Suprapubic skin (tissue), 4 donors: Measurements from ENCODE around the gene ING3. TPM values are rescaled to one million over a fixed set of nuclear protein-coding genes. Genes with fewer than 3 reads are reported as not detected.
A peak's percentile ranks its signal among the peaks of the same experiment; 100 is the strongest.

Experiments used
- DNase-seq, 2 donors: peaks; one replicate each; pipeline ENCODE4 v3.0.0-alpha.2; 2019; ENCODE audit warnings: low spot score in 2 of 2
- H3K27ac ChIP-seq: fragments of 200-600 bp; sonication (generic); one replicate; pipeline ENCODE4 v1.5.1; 2019
- H3K27me3 ChIP-seq: fragments of 200-600 bp; sonication (generic); one replicate; pipeline ENCODE4 v1.5.1; 2019
- H3K36me3 ChIP-seq: fragments of 200-600 bp; sonication (generic); one replicate; pipeline ENCODE4 v1.5.1; 2019
- H3K4me1 ChIP-seq: fragments of 200-600 bp; sonication (generic); one replicate; pipeline ENCODE4 v1.5.1; 2019
- H3K4me3 ChIP-seq: fragments of 200-600 bp; sonication (generic); one replicate; pipeline ENCODE4 v1.5.1; 2019; ENCODE audit warnings: mild to moderate bottlenecking
- H3K9me3 ChIP-seq: fragments of 200-600 bp; sonication (generic); one replicate; pipeline ENCODE4 v1.5.1; 2019
- CTCF ChIP-seq, 2 donors: fragments of 200-600 bp in 1 of 2; fragments of 450-650 bp in 1 of 2; sonication (generic) in 1 of 2; IDR thresholded peaks; one replicate each; pipeline ENCODE4 v1.5.1; 2016 to 2019; ENCODE audit warnings: antibody characterized with exemption in 2 of 2, mild to moderate bottlenecking in 1 of 2, moderate library complexity in 1 of 2
- EP300 ChIP-seq: sonication (generic); formaldehyde crosslinking; IDR thresholded peaks from one replicate; pipeline ENCODE4 v1.6.1; 2017; ENCODE audit warnings: antibody characterized with exemption
- POLR2A ChIP-seq, 2 donors: fragments of 450-650 bp; IDR thresholded peaks; one replicate each; pipeline ENCODE4 v1.6.1; 2017; ENCODE audit warnings: antibody characterized with exemption in 2 of 2, mild to moderate bottlenecking in 2 of 2, moderate library complexity in 2 of 2
- POLR2AphosphoS5 ChIP-seq, 3 donors: sonication (generic); formaldehyde crosslinking; IDR thresholded peaks; one replicate each; pipeline ENCODE4 v1.6.1; 2017; ENCODE audit warnings: antibody characterized with exemption in 3 of 3
- WGBS: methylation state at CpG from one replicate; pipeline ENCODE4 v1.1.5; 2018; 5-methylcytosine and 5-hydroxymethylcytosine counted together
- total RNA-seq, 4 donors: library from RNA; depleted of rRNA; stranded (reverse); fragments of >200 nt; gene quantifications; one replicate each; pipeline ENCODE4 v1.1.0, GENCODE V29; 2016

ING3 gene
- 10 to 100 TPM; 12.6 to 17.8 (median 16.2) TPM for total RNA-seq

- Histone ChIP-seq H3K4me3 (peak within 1 kb of the TSS; percentile 55), H3K36me3 (peaks cover 20% of the 10 kb centered on the region), H3K27ac (peak within 1 kb of the TSS; percentile 98), H3K9me3 (no peaks in the 10 kb centered on the region), H3K27me3 (no peaks in the 10 kb centered on the region), H3K4me1 (peaks cover 19% of the 10 kb centered on the region)
- TF ChIP-seq EP300 (peak; percentile 18), POLR2A (IDR thresholded peaks at IDR 0.05) (no peak), POLR2AphosphoS5 (IDR thresholded peaks at IDR 0.05) (peak in 2 of 3 donors; percentile 9 to 13), CTCF (IDR thresholded peaks at IDR 0.05) (no peak)
- DNase-seq = peak; percentile 98 to 99
- under 1% methylated on average over 43 of the region's 71 CpGs for WGBS
Measured at GRCh38 chr7:120950539-120951308, at the start of gene ING3. TSS of gene ING3 (plus strand) at chr7:120950777. CDS start at chr7:120950897, 120 bp downstream.

GRCh38 chr7:120915314-120916105 is 35.1 kb upstream of the ING3 start:
- no peaks in the 10 kb centered on the region for H3K36me3 ChIP-seq
- H3K9me3 ChIP-seq = peaks cover 4% of the 10 kb centered on the region
- no peak overlapping the region for H3K4me3 ChIP-seq
- no peak for TF ChIP-seq POLR2A (IDR thresholded peaks at IDR 0.05)
- 66% methylated on average over 2 of the region's 2 CpGs for WGBS
- no peak overlapping the region for H3K27ac ChIP-seq
- no peaks in the 10 kb centered on the region for H3K4me1 ChIP-seq
- DNase-seq = no peak
- no peaks in the 10 kb centered on the region for H3K27me3 ChIP-seq

GRCh38 chr7:120916121-120916520 is 34.5 kb upstream of the ING3 start:
- Histone ChIP-seq H3K4me3 (no peak overlapping the region), H3K4me1 (no peaks in the 10 kb centered on the region), H3K36me3 (no peaks in the 10 kb centered on the region), H3K27me3 (no peaks in the 10 kb centered on the region), H3K27ac (no peak overlapping the region), H3K9me3 (peaks cover 4% of the 10 kb centered on the region)
- no peak for DNase-seq
- 37% methylated on average over 3 of the region's 3 CpGs for WGBS
- TF ChIP-seq EP300 (no peak), POLR2A (IDR thresholded peaks at IDR 0.05) (no peak), CTCF (IDR thresholded peaks at IDR 0.05) (no peak), POLR2AphosphoS5 (IDR thresholded peaks at IDR 0.05) (no peak)

- WGBS = 80% methylated on average over 1 of the region's 1 CpG
Measured at GRCh38 chr7:120916538-120916937, 34.0 kb upstream of the ING3 start.

GRCh38 chr7:120919466-120919865 is 31.1 kb upstream of the ING3 start:
- Histone ChIP-seq H3K4me3 (no peak overlapping the region), H3K4me1 (no peaks in the 10 kb centered on the region), H3K9me3 (no peaks in the 10 kb centered on the region), H3K27ac (no peak overlapping the region), H3K27me3 (no peaks in the 10 kb centered on the region), H3K36me3 (no peaks in the 10 kb centered on the region)
- DNase-seq = no peak
- no peak for TF ChIP-seq POLR2A (IDR thresholded peaks at IDR 0.05)
- no peak for TF ChIP-seq CTCF (IDR thresholded peaks at IDR 0.05)
- TF ChIP-seq POLR2AphosphoS5 (IDR thresholded peaks at IDR 0.05) = no peak
- no peak for TF ChIP-seq EP300

More at GRCh38 chr7:120916538-120916937, 34.0 kb upstream of the ING3 start:
- H3K4me3 ChIP-seq = no peak overlapping the region
- H3K9me3 ChIP-seq = peaks cover 4% of the 10 kb centered on the region
- no peaks in the 10 kb centered on the region for H3K27me3 ChIP-seq
- H3K27ac ChIP-seq = no peak overlapping the region
- no peaks in the 10 kb centered on the region for H3K36me3 ChIP-seq
- DNase-seq = no peak
- TF ChIP-seq POLR2AphosphoS5 (IDR thresholded peaks at IDR 0.05) = no peak
- TF ChIP-seq CTCF (IDR thresholded peaks at IDR 0.05) = no peak
- no peak for TF ChIP-seq EP300
- no peak for TF ChIP-seq POLR2A (IDR thresholded peaks at IDR 0.05)
- no peaks in the 10 kb centered on the region for H3K4me1 ChIP-seq
